Measurements from ENCODE around the gene FAM153A.
"Not testable (repeated sequence)": the region's sequence is repeated elsewhere in the genome, so short reads cannot be mapped to it uniquely, and the experiment has no call there.

GRCh38 chr5:177692507-177692906 lies 90.2 kb downstream of the FAM153A start:
- not testable (repeated sequence) for TF ChIP-seq MLX (CRISPR knock-in tag; IDR thresholded peaks at IDR 0.05); MLLT10 (CRISPR knock-in tag; IDR thresholded peaks at IDR 0.05); POLR2A (IDR thresholded peaks at IDR 0.05; ENCODE audit: insufficient read depth in 1 of 2, low read depth in 2 of 2, low read length in 2 of 2); RAD21 (CRISPR knock-in tag; IDR thresholded peaks at IDR 0.05)

Measured in HepG2 (cell line).